ENCODE measurements around the gene KLK4.

DNA sequence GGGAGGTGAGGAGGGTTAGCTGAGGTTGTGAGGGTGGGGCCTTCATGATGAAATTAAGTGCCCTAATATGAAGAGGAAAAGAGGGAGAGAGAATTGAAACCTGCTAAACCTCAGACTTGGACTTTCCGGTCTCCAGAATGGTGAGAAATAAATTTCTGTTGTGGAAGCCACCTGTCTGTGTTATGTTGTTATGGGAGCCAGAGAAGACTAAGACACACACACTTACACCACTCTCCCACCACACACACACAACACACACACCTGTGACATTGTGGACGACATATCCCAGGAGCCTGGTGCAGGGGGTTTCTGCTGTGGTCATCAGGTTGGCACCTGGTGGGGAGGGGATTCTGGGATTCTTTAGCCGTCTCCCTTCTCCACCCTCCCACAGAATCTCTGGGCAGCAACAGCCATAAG lies 14.0 kb downstream of the KLK4 start:
- TF ChIP-seq EP300 (IDR thresholded peaks at IDR 0.05; ENCODE audit: borderline replicate concordance) = no peak
- no peak for TF ChIP-seq CREB1 (IDR thresholded peaks at IDR 0.05; ENCODE audit: low read depth)
- TF ChIP-seq RAD21 (IDR thresholded peaks at IDR 0.05; ENCODE audit: low read depth) = no peak
- TF ChIP-seq, protein P1, sequence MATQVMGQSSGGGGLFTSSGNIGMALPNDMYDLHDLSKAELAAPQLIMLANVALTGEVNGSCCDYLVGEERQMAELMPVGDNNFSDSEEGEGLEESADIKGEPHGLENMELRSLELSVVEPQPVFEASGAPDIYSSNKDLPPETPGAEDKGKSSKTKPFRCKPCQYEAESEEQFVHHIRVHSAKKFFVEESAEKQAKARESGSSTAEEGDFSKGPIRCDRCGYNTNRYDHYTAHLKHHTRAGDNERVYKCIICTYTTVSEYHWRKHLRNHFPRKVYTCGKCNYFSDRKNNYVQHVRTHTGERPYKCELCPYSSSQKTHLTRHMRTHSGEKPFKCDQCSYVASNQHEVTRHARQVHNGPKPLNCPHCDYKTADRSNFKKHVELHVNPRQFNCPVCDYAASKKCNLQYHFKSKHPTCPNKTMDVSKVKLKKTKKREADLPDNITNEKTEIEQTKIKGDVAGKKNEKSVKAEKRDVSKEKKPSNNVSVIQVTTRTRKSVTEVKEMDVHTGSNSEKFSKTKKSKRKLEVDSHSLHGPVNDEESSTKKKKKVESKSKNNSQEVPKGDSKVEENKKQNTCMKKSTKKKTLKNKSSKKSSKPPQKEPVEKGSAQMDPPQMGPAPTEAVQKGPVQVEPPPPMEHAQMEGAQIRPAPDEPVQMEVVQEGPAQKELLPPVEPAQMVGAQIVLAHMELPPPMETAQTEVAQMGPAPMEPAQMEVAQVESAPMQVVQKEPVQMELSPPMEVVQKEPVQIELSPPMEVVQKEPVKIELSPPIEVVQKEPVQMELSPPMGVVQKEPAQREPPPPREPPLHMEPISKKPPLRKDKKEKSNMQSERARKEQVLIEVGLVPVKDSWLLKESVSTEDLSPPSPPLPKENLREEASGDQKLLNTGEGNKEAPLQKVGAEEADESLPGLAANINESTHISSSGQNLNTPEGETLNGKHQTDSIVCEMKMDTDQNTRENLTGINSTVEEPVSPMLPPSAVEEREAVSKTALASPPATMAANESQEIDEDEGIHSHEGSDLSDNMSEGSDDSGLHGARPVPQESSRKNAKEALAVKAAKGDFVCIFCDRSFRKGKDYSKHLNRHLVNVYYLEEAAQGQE (IDR thresholded peaks at IDR 0.05; ENCODE audit: low read depth) = no peak
- no peak for TF ChIP-seq TEAD4 (IDR thresholded peaks at IDR 0.05)
- TF ChIP-seq, protein P2, sequence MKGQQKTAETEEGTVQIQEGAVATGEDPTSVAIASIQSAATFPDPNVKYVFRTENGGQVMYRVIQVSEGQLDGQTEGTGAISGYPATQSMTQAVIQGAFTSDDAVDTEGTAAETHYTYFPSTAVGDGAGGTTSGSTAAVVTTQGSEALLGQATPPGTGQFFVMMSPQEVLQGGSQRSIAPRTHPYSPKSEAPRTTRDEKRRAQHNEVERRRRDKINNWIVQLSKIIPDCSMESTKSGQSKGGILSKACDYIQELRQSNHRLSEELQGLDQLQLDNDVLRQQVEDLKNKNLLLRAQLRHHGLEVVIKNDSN (IDR thresholded peaks at IDR 0.05) = no peak
- TF ChIP-seq EGR1 (IDR thresholded peaks at IDR 0.05) = no peak
- no peak for TF ChIP-seq CEBPB (IDR thresholded peaks at IDR 0.05)

Data from Ishikawa (cell line).